ENCODE results near the gene ADAM11.
"Not testable (repeated sequence)": the region's sequence is repeated elsewhere in the genome, so short reads cannot be mapped to it uniquely, and the experiment has no call there.

The ADAM11 gene

GRCh38 chr17:44758414-44759085 is at the start of gene ADAM11:
TSS of gene ADAM11 (plus strand) at chr17:44758988. CDS start at chr17:44759200, 212 bp downstream.
- no peak for DNase-seq

- DNase-seq, result no peak
These were observed 39.3 kb upstream of the ADAM11 start for GRCh38 chr17:44719444-44719843.

GRCh38 chr17:44722254-44722653 is 36.5 kb upstream of the ADAM11 start:
- DNase-seq, result no peak

- DNase-seq, result not testable (repeated sequence)
These were observed 32.7 kb upstream of the ADAM11 start for GRCh38 chr17:44726121-44726520.

GRCh38 chr17:44733753-44734152 is 25.0 kb upstream of the ADAM11 start:
- DNase-seq, result no peak

GRCh38 chr17:44734272-44734671 is 24.5 kb upstream of the ADAM11 start:
- DNase-seq, result no peak

- DNase-seq, result no peak
These were observed 22.1 kb upstream of the ADAM11 start for GRCh38 chr17:44736551-44737240.

- DNase-seq, result no peak
These were observed 20.4 kb upstream of the ADAM11 start for GRCh38 chr17:44738214-44738906.

- DNase-seq, result no peak
These were observed 17.5 kb upstream of the ADAM11 start for GRCh38 chr17:44741316-44741715.

GRCh38 chr17:44745301-44745700 is 13.5 kb upstream of the ADAM11 start:
- no peak for DNase-seq

GRCh38 chr17:44745738-44746137 is 13.1 kb upstream of the ADAM11 start:
- not testable (repeated sequence) for DNase-seq

- no peak for DNase-seq
These were observed 11.2 kb upstream of the ADAM11 start for GRCh38 chr17:44747566-44747965.

- peak; percentile 74 for DNase-seq
These were observed 9.5 kb upstream of the ADAM11 start for GRCh38 chr17:44749076-44749979.

GRCh38 chr17:44749980-44750318 is 8.8 kb upstream of the ADAM11 start:
- DNase-seq, result no peak

- no peak for DNase-seq
These were observed 7.5 kb upstream of the ADAM11 start for GRCh38 chr17:44751331-44751730.

GRCh38 chr17:44751806-44752205 is 7.0 kb upstream of the ADAM11 start:
- no peak for DNase-seq

GRCh38 chr17:44752953-44753861 is 5.6 kb upstream of the ADAM11 start:
- DNase-seq, result no peak

GRCh38 chr17:44754276-44754675 is 4.5 kb upstream of the ADAM11 start:
- DNase-seq, result no peak

GRCh38 chr17:44755180-44755579 is 3.6 kb upstream of the ADAM11 start:
- DNase-seq, result not testable (repeated sequence)

GRCh38 chr17:44757045-44757917 is 1.5 kb upstream of the ADAM11 start:
- no peak for DNase-seq

GRCh38 chr17:44757918-44758413 is 822 bp upstream of the ADAM11 start:
- DNase-seq, result no peak
